HepG2 (cell line): ENCODE data around the gene KCND3. TPM values are rescaled to one million over a fixed set of nuclear protein-coding genes. Genes with fewer than 3 reads are reported as not detected.

Experiments used
- ATAC-seq: fragments of 200-7000 bp; cut with Tn5 transposase; 3 replicates; pipeline ENCODE4 v1.9.1; 2020; ENCODE audit warnings: mild to moderate bottlenecking, moderate library complexity
- BruUV-seq: library from RNA; stranded (reverse); fragments of 400-500 nt; replicated peaks from 2 replicates; lab custom pipeline; 2021; lab: Mats Ljungman, UMichigan
- CTCF ChIA-PET: fragments of 300-600 bp; formaldehyde crosslinking; extraction: SDS; loops from one replicate; lab custom pipeline; 2021; ENCODE audit warnings: low total read pairs, inconsistent platforms, low intra/inter-chr PET ratio; lab: Yijun Ruan, JAX
- POLR2A ChIA-PET: fragments of 350-600 bp; sonication (Branson Sonifier 250); formaldehyde crosslinking; loops from one replicate; lab custom pipeline; 2020; ENCODE audit warnings: antibody characterized with exemption, inconsistent platforms; lab: Yijun Ruan, JAX
- DNase-seq: peaks from one replicate; pipeline ENCODE4 v3.0.0-alpha.2; 2015; ENCODE audit warnings: low spot score
- FAIRE-seq: peaks from 3 replicates; lab custom pipeline; 2011; peaks lifted over from hg19 to GRCh38; lab: Jason Lieb, UNC
- H2AFZ ChIP-seq: one replicate; pipeline ENCODE4 v1.6.1; 2011; ENCODE audit warnings: low read length, inconsistent platforms
- H3K27ac ChIP-seq: fragments of 300-600 bp; 3 replicates; pipeline ENCODE4 v1.8.0; 2011; ENCODE audit warnings: mixed run types, mild to moderate bottlenecking, mixed read lengths, low read length, inconsistent platforms; ENCODE audit not compliant: insufficient read depth; ENCODE audit errors: extremely low read length
- H3K27me3 ChIP-seq, 2 experiments: fragments of 200-600 bp in 1 of 2; 2 replicates in 1 of 2; 3 replicates in 1 of 2; pipeline versions ENCODE4 v1.6.0 to v1.8.0; 2011; ENCODE audit warnings: low read length in 2 of 2, mild to moderate bottlenecking in 2 of 2, moderate library complexity in 2 of 2, inconsistent platforms in 1 of 2; ENCODE audit not compliant: insufficient read depth in 2 of 2, control insufficient read depth in 1 of 2
- H3K36me3 ChIP-seq, 2 experiments: fragments of 200-600 bp in 1 of 2; replicated peaks in 1 of 2; 2 replicates in 1 of 2; 3 replicates in 1 of 2; pipeline versions ENCODE4 v1.5.1 to v1.8.0; 2011; ENCODE audit warnings: low read length in 2 of 2, inconsistent platforms in 1 of 2; ENCODE audit not compliant: insufficient read depth in 2 of 2, control insufficient read depth in 1 of 2
- H3K4me1 ChIP-seq: 2 replicates; pipeline ENCODE4 v1.5.1; 2012; ENCODE audit warnings: low read length, inconsistent platforms; ENCODE audit not compliant: insufficient read depth
- H3K4me2 ChIP-seq: 2 replicates; pipeline ENCODE4 v1.6.0; 2011; ENCODE audit warnings: low read depth, low read length, inconsistent platforms
- H3K4me3 ChIP-seq, 3 experiments: fragments of 200-600 bp in 1 of 3; sonication (generic), shearing (Covaris generic) in 1 of 3; replicated peaks in 1 of 3; 2 replicates each; pipeline ENCODE4 v1.5.1; 2011 to 2016; ENCODE audit warnings: low read length in 3 of 3, inconsistent platforms in 2 of 3, low read depth in 2 of 3, mild to moderate bottlenecking in 2 of 3, control low read depth in 1 of 3, mixed read lengths in 1 of 3; ENCODE audit not compliant: insufficient read depth in 1 of 3
- H3K79me2 ChIP-seq: one replicate; pipeline ENCODE4 v1.6.1; 2011; ENCODE audit warnings: low read length, inconsistent platforms; ENCODE audit not compliant: insufficient read depth
- H3K9ac ChIP-seq: 2 replicates; pipeline ENCODE4 v1.6.0; 2011; ENCODE audit warnings: mild to moderate bottlenecking, low read depth, low read length, inconsistent platforms; ENCODE audit not compliant: insufficient read depth
- H3K9me3 ChIP-seq: 2 replicates; pipeline ENCODE4 v1.5.1; 2012; ENCODE audit warnings: mild to moderate bottlenecking, low read length
- H4K20me1 ChIP-seq: 2 replicates; pipeline ENCODE4 v1.6.0; 2011; ENCODE audit warnings: inconsistent platforms, mild to moderate bottlenecking, low read length, moderate library complexity; ENCODE audit not compliant: insufficient read depth
- DMAP1 ChIP-seq: IDR thresholded peaks from 2 replicates; pipeline ENCODE4 v1.6.1; 2016
- HMG20A ChIP-seq: IDR thresholded peaks from 2 replicates; pipeline ENCODE4 v1.6.1; 2016; ENCODE audit warnings: borderline replicate concordance
- JARID2 ChIP-seq: sonication (generic); formaldehyde crosslinking; IDR thresholded peaks from 2 replicates; pipeline ENCODE4 v1.8.1; 2023; ENCODE audit warnings: missing genetic modification reagents, inconsistent platforms; ENCODE audit not compliant: insufficient replicate concordance
- LCORL ChIP-seq, 2 experiments: fragments of 450-650 bp in 1 of 2; sonication (generic) in 1 of 2; formaldehyde crosslinking in 1 of 2; IDR thresholded peaks; 2 replicates each; pipeline versions ENCODE4 v1.5.0 to v1.6.1; 2017 to 2020; ENCODE audit warnings: antibody characterized with exemption in 1 of 2, missing genetic modification reagents in 1 of 2
- NFYB ChIP-seq: sonication (generic); formaldehyde crosslinking; IDR thresholded peaks from 2 replicates; pipeline ENCODE4 v1.4.0; 2020; ENCODE audit warnings: missing genetic modification reagents
- SMAD3 ChIP-seq: sonication (generic); formaldehyde crosslinking; IDR thresholded peaks from 2 replicates; pipeline ENCODE4 v1.4.0; 2020; ENCODE audit warnings: missing genetic modification reagents
- SP5 ChIP-seq: IDR thresholded peaks from 2 replicates; pipeline ENCODE4 v1.6.1; 2016; ENCODE audit warnings: low read depth, borderline replicate concordance
- ZEB1 ChIP-seq: IDR thresholded peaks from 2 replicates; pipeline ENCODE4 v1.6.1; 2012; ENCODE audit warnings: mild to moderate bottlenecking, low read depth, inconsistent platforms; ENCODE audit not compliant: insufficient replicate concordance
- ZFP37 ChIP-seq: sonication (generic); formaldehyde crosslinking; IDR thresholded peaks from 2 replicates; pipeline ENCODE4 v1.4.0; 2020; ENCODE audit warnings: missing genetic modification reagents, borderline replicate concordance
- ZNF138 ChIP-seq: sonication (generic); formaldehyde crosslinking; IDR thresholded peaks from 2 replicates; pipeline ENCODE4 v1.5.0; 2020; ENCODE audit warnings: mild to moderate bottlenecking, low read depth, missing genetic modification reagents
- ZNF329 ChIP-seq: sonication (generic); formaldehyde crosslinking; IDR thresholded peaks from 2 replicates; pipeline ENCODE4 v1.9.0; 2021; ENCODE audit warnings: low read depth, mild to moderate bottlenecking, missing genetic modification reagents
- ZNF790 ChIP-seq: sonication (generic); formaldehyde crosslinking; IDR thresholded peaks from 2 replicates; pipeline ENCODE4 v1.8.0; 2022; ENCODE audit warnings: missing genetic modification reagents, mild to moderate bottlenecking, borderline replicate concordance
- ZSCAN29 ChIP-seq: sonication (generic); formaldehyde crosslinking; conservative IDR thresholded peaks from 2 replicates; pipeline ENCODE4 v1.4.0; 2020; ENCODE audit warnings: mild to moderate bottlenecking, missing genetic modification reagents
- WGBS: methylation state at CpG from one replicate; pipeline ENCODE4 v1.1.6; 2017; ENCODE audit warnings: low lambda C conversion rate; 5-methylcytosine and 5-hydroxymethylcytosine counted together
- in situ Hi-C: cut with HindIII; loops from 2 replicates; pipeline ENCODE4 v1.10.0; 2017; ENCODE audit warnings: low pct_unique_long_range_greater_than_20kb; ENCODE audit not compliant: extremely low pct_ligation_motif_present
- intact Hi-C: fragments of 100-400 bp; cut with micrococcal nuclease; formaldehyde crosslinking; loops from one replicate; pipeline ENCODE4 v1.10.0; 2022; ENCODE audit not compliant: unreplicated experiment
- polyA plus RNA-seq, 8 experiments: library from polyadenylated mRNA; depleted of rRNA in 3 of 8; stranded (reverse) in 7 of 8; unstranded in 1 of 8; fragments of >200 nt; fragmentation: Illumina TruSeq in 4 of 8; extraction: Trizol in 4 of 8; gene quantifications; 2 replicates each; pipeline versions ENCODE4 v1.2.1 to v1.2.3, GENCODE V29; 2011 to 2016; ENCODE audit warnings: low read depth in 4 of 8, missing spikeins in 1 of 8, mixed read lengths in 1 of 8; ENCODE audit not compliant: insufficient read depth in 1 of 8
- total RNA-seq, 5 experiments: library from RNA; depleted of rRNA; stranded (reverse); fragments of >200 nt; fragmentation: Illumina TruSeq; extraction: Trizol; gene quantifications; 2 replicates each; pipeline ENCODE4 v1.2.3, GENCODE V29; 2016; ENCODE audit warnings: low read depth in 1 of 5
- TF ChIP-seq, protein P1 (sequence below): sonication (generic); formaldehyde crosslinking; IDR thresholded peaks from 2 replicates; pipeline ENCODE4 v1.5.1; 2020; ENCODE audit warnings: mild to moderate bottlenecking, missing genetic modification reagents, borderline replicate concordance

The KCND3 gene
- total and polyA plus RNA-seq, 2 of the 13 experiments (the other 11 are each of a cell fraction or from before 2014, with no cell fraction given): 0.04 TPM; not detected in 1

DNA sequence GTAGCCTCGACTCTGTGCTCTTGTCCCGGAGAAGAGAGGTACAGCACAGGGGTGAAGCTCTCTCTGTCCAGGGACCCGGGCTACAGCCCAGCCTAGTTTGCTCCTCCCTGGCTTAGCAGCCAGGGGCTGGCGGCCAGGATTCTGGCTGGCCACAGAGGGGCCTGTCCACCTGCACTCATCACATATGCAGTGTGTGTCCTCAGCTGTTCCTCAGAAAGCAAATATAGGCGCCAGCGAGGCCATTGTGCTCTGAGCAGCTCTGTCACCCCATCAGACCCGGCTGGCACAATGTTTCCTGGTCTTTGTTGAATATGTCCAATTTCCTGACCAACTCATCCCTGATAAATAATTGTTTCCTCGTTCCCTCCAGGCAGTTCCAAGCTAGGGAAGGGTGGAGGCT is 28.5 kb downstream of the KCND3 start (continued):
- TF ChIP-seq, protein P1, sequence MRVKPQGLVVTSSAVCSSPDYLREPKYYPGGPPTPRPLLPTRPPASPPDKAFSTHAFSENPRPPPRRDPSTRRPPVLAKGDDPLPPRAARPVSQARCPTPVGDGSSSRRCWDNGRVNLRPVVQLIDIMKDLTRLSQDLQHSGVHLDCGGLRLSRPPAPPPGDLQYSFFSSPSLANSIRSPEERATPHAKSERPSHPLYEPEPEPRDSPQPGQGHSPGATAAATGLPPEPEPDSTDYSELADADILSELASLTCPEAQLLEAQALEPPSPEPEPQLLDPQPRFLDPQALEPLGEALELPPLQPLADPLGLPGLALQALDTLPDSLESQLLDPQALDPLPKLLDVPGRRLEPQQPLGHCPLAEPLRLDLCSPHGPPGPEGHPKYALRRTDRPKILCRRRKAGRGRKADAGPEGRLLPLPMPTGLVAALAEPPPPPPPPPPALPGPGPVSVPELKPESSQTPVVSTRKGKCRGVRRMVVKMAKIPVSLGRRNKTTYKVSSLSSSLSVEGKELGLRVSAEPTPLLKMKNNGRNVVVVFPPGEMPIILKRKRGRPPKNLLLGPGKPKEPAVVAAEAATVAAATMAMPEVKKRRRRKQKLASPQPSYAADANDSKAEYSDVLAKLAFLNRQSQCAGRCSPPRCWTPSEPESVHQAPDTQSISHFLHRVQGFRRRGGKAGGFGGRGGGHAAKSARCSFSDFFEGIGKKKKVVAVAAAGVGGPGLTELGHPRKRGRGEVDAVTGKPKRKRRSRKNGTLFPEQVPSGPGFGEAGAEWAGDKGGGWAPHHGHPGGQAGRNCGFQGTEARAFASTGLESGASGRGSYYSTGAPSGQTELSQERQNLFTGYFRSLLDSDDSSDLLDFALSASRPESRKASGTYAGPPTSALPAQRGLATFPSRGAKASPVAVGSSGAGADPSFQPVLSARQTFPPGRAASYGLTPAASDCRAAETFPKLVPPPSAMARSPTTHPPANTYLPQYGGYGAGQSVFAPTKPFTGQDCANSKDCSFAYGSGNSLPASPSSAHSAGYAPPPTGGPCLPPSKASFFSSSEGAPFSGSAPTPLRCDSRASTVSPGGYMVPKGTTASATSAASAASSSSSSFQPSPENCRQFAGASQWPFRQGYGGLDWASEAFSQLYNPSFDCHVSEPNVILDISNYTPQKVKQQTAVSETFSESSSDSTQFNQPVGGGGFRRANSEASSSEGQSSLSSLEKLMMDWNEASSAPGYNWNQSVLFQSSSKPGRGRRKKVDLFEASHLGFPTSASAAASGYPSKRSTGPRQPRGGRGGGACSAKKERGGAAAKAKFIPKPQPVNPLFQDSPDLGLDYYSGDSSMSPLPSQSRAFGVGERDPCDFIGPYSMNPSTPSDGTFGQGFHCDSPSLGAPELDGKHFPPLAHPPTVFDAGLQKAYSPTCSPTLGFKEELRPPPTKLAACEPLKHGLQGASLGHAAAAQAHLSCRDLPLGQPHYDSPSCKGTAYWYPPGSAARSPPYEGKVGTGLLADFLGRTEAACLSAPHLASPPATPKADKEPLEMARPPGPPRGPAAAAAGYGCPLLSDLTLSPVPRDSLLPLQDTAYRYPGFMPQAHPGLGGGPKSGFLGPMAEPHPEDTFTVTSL (CRISPR knock-in tag): no peak
- TF ChIP-seq ZSCAN29 (CRISPR knock-in tag): no peak
- TF ChIP-seq SP5 (CRISPR knock-in tag): no peak
- no peak for TF ChIP-seq SMAD3 (CRISPR knock-in tag)
- TF ChIP-seq ZNF790: no peak
- TF ChIP-seq HMG20A (CRISPR knock-in tag): no peak
- TF ChIP-seq, all 625 proteins: peak for 0

DNA sequence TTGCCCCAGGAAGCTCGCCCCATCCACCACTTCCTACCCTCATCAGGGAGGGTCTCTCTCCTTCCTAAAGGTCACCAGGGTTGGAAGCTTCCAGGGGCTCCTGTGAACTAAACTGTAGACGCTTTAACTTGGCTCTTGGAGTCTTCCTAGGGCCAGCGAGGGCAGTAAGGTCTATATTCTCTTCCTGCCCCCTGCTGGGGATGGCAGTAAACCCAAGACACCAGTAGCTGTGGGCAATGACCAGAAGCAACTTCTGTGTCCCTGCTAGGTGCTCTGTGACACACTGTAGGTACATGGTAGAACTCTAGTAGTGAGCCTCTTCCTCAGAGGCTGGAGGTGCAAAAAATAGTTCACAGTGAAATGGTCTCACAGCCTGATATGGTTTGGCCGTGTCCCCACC is 30.0 kb downstream of the KCND3 start:
- Histone ChIP-seq H3K9me3 (no peaks in the 10 kb centered on the region), H3K4me1 (no peaks in the 10 kb centered on the region), H3K4me2 (no peak overlapping the region), H3K36me3 (no peaks in the 10 kb centered on the region), H3K79me2 (no peaks in the 10 kb centered on the region), H3K4me3 (no peak overlapping the region), H3K27ac (no peak overlapping the region), H4K20me1 (no peaks in the 10 kb centered on the region), H2AFZ (no peak overlapping the region), H3K9ac (no peak overlapping the region), H3K27me3 (0 out of 5 replicates have a peak, but pooled peaks cover 0 to 4% of the 10 kb centered on the region in 2 experiments)
- FAIRE-seq (no peak), ATAC-seq (no peak), DNase-seq (no peak)
- BruUV-seq: no TSS peak
- intact Hi-C loops: no loop called here
- ChIA-PET POLR2A (no interaction called here), CTCF (no interaction called here)
- in situ Hi-C loops: no loop called here
- TF ChIP-seq LCORL (IDR thresholded peaks at IDR 0.05) (no peak), LCORL (CRISPR knock-in tag; IDR thresholded peaks at IDR 0.05) (no peak), NFYB (no peak), ZFP37 (CRISPR knock-in tag) (no peak), ZNF329 (CRISPR knock-in tag) (no peak), JARID2 (CRISPR knock-in tag) (no peak), ZEB1 (no peak), ZNF138 (CRISPR knock-in tag) (no peak), DMAP1 (CRISPR knock-in tag) (no peak)
- 0% methylated on average over 2 of the region's 4 CpGs for WGBS
